HFFc6 (cell line): ENCODE data around the gene ECE1. TPM values are rescaled to one million over a fixed set of nuclear protein-coding genes. Genes with fewer than 3 reads are reported as not detected.

ENCODE experiments used
- DNase-seq: peaks from one replicate; pipeline ENCODE4 v3.0.0-alpha.2; 2018
- H3K27ac Mint-ChIP-seq: 2 replicates; pipeline ENCODE4 v1.8.0; 2020; ENCODE audit warnings: mild to moderate bottlenecking, mixed read lengths
- H3K27me3 Mint-ChIP-seq: 2 replicates; pipeline ENCODE4 v1.8.0; 2021; ENCODE audit warnings: mild to moderate bottlenecking, moderate library complexity, mixed read lengths; ENCODE audit not compliant: insufficient read depth
- H3K36me3 Mint-ChIP-seq: 2 replicates; pipeline ENCODE4 v1.8.0; 2021; ENCODE audit warnings: low read depth, mixed read lengths
- H3K4me1 Mint-ChIP-seq: 2 replicates; pipeline ENCODE4 v1.8.0; 2020; ENCODE audit warnings: low read depth, mixed read lengths
- H3K4me3 Mint-ChIP-seq: 2 replicates; pipeline ENCODE4 v1.8.0; 2020; ENCODE audit warnings: mild to moderate bottlenecking, moderate library complexity, mixed read lengths
- H3K9me3 Mint-ChIP-seq: 2 replicates; pipeline ENCODE4 v1.8.0; 2020; ENCODE audit warnings: mild to moderate bottlenecking, mixed read lengths
- CTCF ChIP-seq: fragments of 200-600 bp; sonication (generic); IDR thresholded peaks from 2 replicates; pipeline ENCODE4 v1.5.0; 2021; ENCODE audit warnings: antibody characterized with exemption, mild to moderate bottlenecking
- total RNA-seq, 6 experiments: library from RNA; stranded (reverse); fragmentation: NEBNext Ultra II Directional; extraction: Animal tissue kit (Norgen Biotek cat#: 25700); gene quantifications; 2 replicates in 1 of 6; 3 replicates in 5 of 6; pipeline ENCODE4 v1.2.3, GENCODE V29; 2021

ECE1 gene
- total RNA-seq, 6 experiments from 2014 or later = 116 to 134 (median 124) TPM

- Mint-ChIP-seq H3K4me1 (peaks cover 64% of the 10 kb centered on the region), H3K27ac (peak overlapping the region; percentile 81), H3K9me3 (no peaks in the 10 kb centered on the region), H3K4me3 (0 out of 2 replicates have a peak overlapping the region, but pooled peaks have one; percentile 15), H3K36me3 (no peaks in the 10 kb centered on the region), H3K27me3 (peaks cover 3% of the 10 kb centered on the region; the same call in 1 of the 2 replicates)
- TF ChIP-seq CTCF = no peak
- no peak for DNase-seq
Observed at GRCh38 chr1:21294266-21294989, 4.2 kb upstream of the ECE1 start.

GRCh38 chr1:21293537-21294265 is 3.4 kb upstream of the ECE1 start:
- TF ChIP-seq CTCF = no peak
- DNase-seq = no peak
- Mint-ChIP-seq H3K27me3 (peaks cover 3% of the 10 kb centered on the region; the same call in 1 of the 2 replicates), H3K4me1 (peaks cover 57% of the 10 kb centered on the region), H3K36me3 (no peaks in the 10 kb centered on the region), H3K27ac (peak overlapping the region; percentile 81), H3K4me3 (no peak overlapping the region), H3K9me3 (no peaks in the 10 kb centered on the region)

- DNase-seq = no peak
- peaks cover 3% of the 10 kb centered on the region; the same call in 1 of the 2 replicates for H3K27me3 Mint-ChIP-seq
- no peak overlapping the region for H3K4me3 Mint-ChIP-seq
- TF ChIP-seq CTCF = no peak
- no peaks in the 10 kb centered on the region for H3K9me3 Mint-ChIP-seq
- H3K36me3 Mint-ChIP-seq = peaks cover 3% of the 10 kb centered on the region; the same call in 1 of the 2 replicates
- no peak overlapping the region; the same call in 1 of the 2 replicates for H3K27ac Mint-ChIP-seq
- peaks cover 56% of the 10 kb centered on the region for H3K4me1 Mint-ChIP-seq
Observed at GRCh38 chr1:21292984-21293536, 2.8 kb upstream of the ECE1 start.

- no peak overlapping the region for H3K4me3 Mint-ChIP-seq
- DNase-seq = no peak
- peaks cover 57% of the 10 kb centered on the region for H3K4me1 Mint-ChIP-seq
- no peak for TF ChIP-seq CTCF
- H3K27ac Mint-ChIP-seq = peak overlapping the region; percentile 18
- H3K36me3 Mint-ChIP-seq = peaks cover 4% of the 10 kb centered on the region; the same call in 1 of the 2 replicates
- H3K27me3 Mint-ChIP-seq = peaks cover 3% of the 10 kb centered on the region; the same call in 1 of the 2 replicates
- no peaks in the 10 kb centered on the region for H3K9me3 Mint-ChIP-seq
Observed at GRCh38 chr1:21292503-21292983, 2.3 kb upstream of the ECE1 start.

GRCh38 chr1:21291964-21292363 is 1.7 kb upstream of the ECE1 start:
- Mint-ChIP-seq H3K4me1 (peaks cover 57% of the 10 kb centered on the region), H3K27ac (no peak overlapping the region), H3K4me3 (no peak overlapping the region), H3K9me3 (no peaks in the 10 kb centered on the region), H3K27me3 (peaks cover 3% of the 10 kb centered on the region; the same call in 1 of the 2 replicates), H3K36me3 (peaks cover 4% of the 10 kb centered on the region; the same call in 1 of the 2 replicates)
- no peak for DNase-seq
- TF ChIP-seq CTCF = no peak
